Endothelial cell of umbilical vein (primary cell): ENCODE data around the gene PCBP1. TPM values are rescaled to one million over a fixed set of nuclear protein-coding genes. Genes with fewer than 3 reads are reported as not detected.
"Not testable (repeated sequence)": the region's sequence is repeated elsewhere in the genome, so short reads cannot be mapped to it uniquely, and the experiment has no call there.

Source experiments
- BruUV-seq: library from RNA; stranded (reverse); fragments of 400-500 nt; replicated peaks from 2 replicates; lab custom pipeline; 2021; lab: Mats Ljungman, UMichigan
- CTCF ChIA-PET: fragments of 300-600, 350-600 bp; sonication (Branson Sonifier 250); formaldehyde crosslinking; loops from one replicate; lab custom pipeline; 2021; ENCODE audit warnings: antibody characterized with exemption, inconsistent platforms; lab: Charles Lee
- POLR2A ChIA-PET: fragments of 300-600, 350-600 bp; sonication (Branson Sonifier 250); formaldehyde crosslinking; loops from one replicate; lab custom pipeline; 2021; ENCODE audit warnings: antibody characterized with exemption, inconsistent platforms; lab: Charles Lee
- DNase-seq: peaks from one replicate; pipeline ENCODE4 v3.0.0-alpha.2; 2011; ENCODE audit warnings: low read depth, low spot score
- FAIRE-seq: peaks from 2 replicates; lab custom pipeline; 2011; peaks lifted over from hg19 to GRCh38; lab: Jason Lieb, UNC
- H2AFZ ChIP-seq: 2 replicates; pipeline ENCODE4 v1.6.0; 2012; ENCODE audit warnings: low read depth, low read length, control low read depth, inconsistent platforms
- H3K27ac ChIP-seq: 2 replicates; pipeline ENCODE4 v1.5.1; 2011; ENCODE audit warnings: low read depth, mild to moderate bottlenecking, control low read depth, low read length, moderate library complexity; ENCODE audit not compliant: insufficient read depth
- H3K27me3 ChIP-seq, 2 experiments: 2 replicates each; pipeline versions ENCODE4 v1.6.0 to v1.6.1; 2011; ENCODE audit warnings: low read length in 2 of 2, mixed read lengths in 1 of 2; ENCODE audit not compliant: control insufficient read depth in 2 of 2, insufficient read depth in 2 of 2
- H3K36me3 ChIP-seq, 2 experiments: 2 replicates in 1 of 2; 3 replicates in 1 of 2; pipeline ENCODE4 v1.5.1; 2011; ENCODE audit warnings: low read length in 2 of 2, mild to moderate bottlenecking in 1 of 2, moderate library complexity in 1 of 2; ENCODE audit not compliant: control insufficient read depth in 2 of 2, insufficient read depth in 2 of 2; ENCODE audit errors: extremely low read depth in 1 of 2
- H3K4me1 ChIP-seq: 3 replicates; pipeline ENCODE4 v1.5.1; 2011; ENCODE audit warnings: mild to moderate bottlenecking, low read length; ENCODE audit not compliant: control insufficient read depth, insufficient read depth; ENCODE audit errors: extremely low read depth
- H3K4me2 ChIP-seq: 2 replicates; pipeline ENCODE4 v1.6.1; 2011; ENCODE audit warnings: low read length, control low read depth, mixed read lengths; ENCODE audit not compliant: insufficient read depth
- H3K4me3 ChIP-seq, 3 experiments: fragments of 200-600 bp in 1 of 3; sonication (generic), shearing (Covaris generic) in 1 of 3; replicated peaks in 1 of 3; 2 replicates each; pipeline ENCODE4 v1.5.1; 2011 to 2016; ENCODE audit warnings: control low read depth in 3 of 3, low read length in 3 of 3, mild to moderate bottlenecking in 2 of 3, inconsistent platforms in 1 of 3, low read depth in 1 of 3, moderate library complexity in 1 of 3; ENCODE audit not compliant: insufficient read depth in 1 of 3
- H3K79me2 ChIP-seq: 2 replicates; pipeline ENCODE4 v1.6.0; 2012; ENCODE audit warnings: low read length, inconsistent platforms; ENCODE audit not compliant: control insufficient read depth, insufficient read depth
- H3K9ac ChIP-seq: replicated peaks from 2 replicates; pipeline ENCODE3; 2011; ENCODE audit warnings: low read length, control low read depth; ENCODE audit not compliant: insufficient read depth; ENCODE audit errors: extremely low read depth
- H3K9me1 ChIP-seq: replicated peaks from 3 replicates; pipeline ENCODE4 v1.6.0; 2011; ENCODE audit warnings: mild to moderate bottlenecking, low read length; ENCODE audit not compliant: control insufficient read depth, insufficient read depth; ENCODE audit errors: extremely low read depth
- H3K9me3 ChIP-seq: replicated peaks from 2 replicates; pipeline ENCODE4 v1.5.1; 2012; ENCODE audit warnings: low read length, inconsistent platforms; ENCODE audit not compliant: control insufficient read depth, insufficient read depth
- H4K20me1 ChIP-seq: replicated peaks from 2 replicates; pipeline ENCODE3; 2011; ENCODE audit warnings: mild to moderate bottlenecking, low read length; ENCODE audit not compliant: control insufficient read depth, insufficient read depth; ENCODE audit errors: extremely low read depth
- EZH2 ChIP-seq: IDR thresholded peaks from 2 replicates; pipeline ENCODE4 v1.6.1; 2012; ENCODE audit warnings: borderline replicate concordance, low read depth, mild to moderate bottlenecking, moderate library complexity, low read length, inconsistent platforms; ENCODE audit not compliant: severe bottlenecking
- MYC ChIP-seq: IDR thresholded peaks from one replicate; pipeline ENCODE4 v1.6.1; 2011; ENCODE audit warnings: mild to moderate bottlenecking, low read depth, low read length
- POLR2A ChIP-seq: IDR thresholded peaks from 2 replicates; pipeline ENCODE4 v1.6.1; 2012; ENCODE audit warnings: low read depth, mild to moderate bottlenecking, control low read depth, low read length
- POLR2AphosphoS5 ChIP-seq: IDR thresholded peaks from 2 replicates; pipeline ENCODE4 v1.6.1; 2012; ENCODE audit warnings: low read depth, mild to moderate bottlenecking, control low read depth, low read length, moderate library complexity; ENCODE audit not compliant: insufficient read depth
- dilution Hi-C: fragments of 300-500 bp; cut with MboI; formaldehyde crosslinking; loops from one replicate; pipeline ENCODE4 v1.15.0; 2019; ENCODE audit warnings: low sequenced_read_pairs; ENCODE audit not compliant: extremely low pct_ligation_motif_present
- intact Hi-C: fragments of 100-400 bp; cut with micrococcal nuclease; formaldehyde crosslinking; loops from one replicate; pipeline ENCODE4 v1.10.0; 2022
- polyA plus RNA-seq, 4 experiments: library from polyadenylated mRNA; depleted of rRNA in 3 of 4; stranded (reverse) in 3 of 4; unstranded in 1 of 4; fragments of >200 nt; gene quantifications; 2 replicates each; pipeline versions ENCODE4 v1.2.1 to v1.2.3, GENCODE V29; 2011 to 2012; ENCODE audit warnings: missing spikeins in 1 of 4
- total RNA-seq: library from RNA; stranded (reverse); gene quantifications from 2 replicates; pipeline ENCODE4 v1.2.3, GENCODE V29; 2021

Gene PCBP1
- total and polyA plus RNA-seq, 2 donors (not counting 3 experiments of a cell fraction or from before 2014, with no cell fraction given) = 196 to 360 TPM

DNA sequence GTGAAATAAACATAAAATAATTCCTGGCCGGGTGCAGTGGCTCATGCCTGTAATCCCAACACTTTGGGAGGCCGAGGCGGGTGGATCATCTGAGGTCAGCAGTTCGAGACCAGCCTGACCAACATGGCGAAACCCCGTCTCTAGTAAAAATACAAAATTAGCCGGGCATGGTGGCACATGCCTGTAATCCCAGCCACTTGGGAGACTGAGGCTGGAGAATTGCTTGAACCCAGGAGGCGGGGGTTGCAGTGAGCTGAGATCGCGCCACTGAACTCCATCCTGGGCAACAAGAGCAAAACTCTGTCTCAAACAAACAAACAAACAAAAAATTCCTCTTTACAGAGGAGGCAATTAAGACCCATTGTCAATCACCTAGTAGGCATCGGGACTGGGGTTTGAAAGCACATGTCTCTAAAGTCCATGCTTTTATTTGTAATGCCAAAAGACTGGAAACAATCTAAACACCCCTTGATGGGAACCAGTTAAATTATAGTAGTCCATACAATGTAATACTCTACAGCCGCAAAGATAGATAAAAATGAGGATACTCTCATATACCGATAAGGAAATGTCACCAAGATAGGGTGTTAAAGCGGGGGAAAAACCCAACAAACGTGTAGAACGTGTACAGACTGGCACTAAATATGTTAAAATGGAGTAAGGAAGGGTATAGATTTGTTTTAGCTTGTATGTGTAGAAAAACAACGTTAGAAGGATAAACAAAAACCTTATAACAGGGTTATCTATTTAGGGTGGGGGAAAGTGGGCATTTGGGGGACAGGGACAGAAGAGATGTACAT is 44.3 kb downstream of the PCBP1 start:
- ChIA-PET POLR2A (interaction anchor here (2.9 kb wide), 1 partner anchor 7 kb away, joined by 13 read pairs; no protein-coding TSS in a partner anchor), CTCF (interaction anchor here (0.9 to 2.5 kb wide), 3 partner anchors 10 to 61 kb away, joined by 3 to 10 read pairs (median 6); no protein-coding TSS in a partner anchor)
- H3K27me3 ChIP-seq, FAIRE-seq, H3K79me2 ChIP-seq, DNase-seq, H3K4me3 ChIP-seq, H3K9me1 ChIP-seq, H4K20me1 ChIP-seq, H3K9me3 ChIP-seq, dilution Hi-C loops, H3K36me3 ChIP-seq, BruUV-seq: not testable (repeated sequence)
- intact Hi-C loops = loop anchor here (1.0 to 2.0 kb wide), 2 partner anchors 7 to 45 kb away; partner anchors contain the start of gene PCBP1
- Histone ChIP-seq H3K4me1 (peaks cover 40% of the 10 kb centered on the region), H3K9ac (peak overlapping the region; percentile 64), H2AFZ (peak overlapping the region; percentile 30), H3K27ac (peak overlapping the region; percentile 69), H3K4me2 (peak overlapping the region; percentile 57)

GRCh38 chr2:70132244-70133126 is 45.2 kb downstream of the PCBP1 start:
- Histone ChIP-seq H4K20me1 (no peaks in the 10 kb centered on the region), H3K79me2 (no peaks in the 10 kb centered on the region), H3K4me2 (peak overlapping the region; percentile 57), H3K27me3 (no peaks in the 10 kb centered on the region), H3K4me1 (peaks cover 40% of the 10 kb centered on the region), H3K9me3 (no peaks in the 10 kb centered on the region), H2AFZ (peak overlapping the region; percentile 51), H3K9ac (peak overlapping the region; percentile 64), H3K4me3 (peak overlapping the region in 1 of 3 experiments; percentile 38), H3K9me1 (no peaks in the 10 kb centered on the region), H3K27ac (peak overlapping the region; percentile 69), H3K36me3 (no peaks in the 10 kb centered on the region)
- TF ChIP-seq POLR2AphosphoS5 (peak; percentile 51), POLR2A (peak; percentile 23), EZH2 (no peak), MYC (no peak)
- ChIA-PET CTCF (interaction anchor here (0.6 to 2.5 kb wide), 9 partner anchors 10 to 218 kb away, joined by 3 to 10 read pairs (median 5); no protein-coding TSS in a partner anchor), POLR2A (interaction anchor here (1.0 to 2.9 kb wide), 4 partner anchors 8 to 44 kb away, joined by 3 to 13 read pairs (median 6); no protein-coding TSS in a partner anchor)
- no TSS peak for BruUV-seq
- intact Hi-C loops = loop anchor here (1.0 to 2.0 kb wide), 3 partner anchors 8 to 46 kb away; partner anchors contain the start of gene PCBP1
- peak; percentile 87 for DNase-seq
- dilution Hi-C loops = no loop called here
- peak; percentile 80 for FAIRE-seq
